HG03139 (cell line): ENCODE results near the gene PRKACB.
"Not testable (repeated sequence)": the region's sequence is repeated elsewhere in the genome, so short reads cannot be mapped to it uniquely, and the experiment has no call there.

Source experiments
- ATAC-seq: cut with Tn5 transposase; IDR thresholded peaks from one replicate; pipeline ENCODE4 v1.9.1; 2021; ENCODE audit not compliant: unreplicated experiment

PRKACB gene

DNA sequence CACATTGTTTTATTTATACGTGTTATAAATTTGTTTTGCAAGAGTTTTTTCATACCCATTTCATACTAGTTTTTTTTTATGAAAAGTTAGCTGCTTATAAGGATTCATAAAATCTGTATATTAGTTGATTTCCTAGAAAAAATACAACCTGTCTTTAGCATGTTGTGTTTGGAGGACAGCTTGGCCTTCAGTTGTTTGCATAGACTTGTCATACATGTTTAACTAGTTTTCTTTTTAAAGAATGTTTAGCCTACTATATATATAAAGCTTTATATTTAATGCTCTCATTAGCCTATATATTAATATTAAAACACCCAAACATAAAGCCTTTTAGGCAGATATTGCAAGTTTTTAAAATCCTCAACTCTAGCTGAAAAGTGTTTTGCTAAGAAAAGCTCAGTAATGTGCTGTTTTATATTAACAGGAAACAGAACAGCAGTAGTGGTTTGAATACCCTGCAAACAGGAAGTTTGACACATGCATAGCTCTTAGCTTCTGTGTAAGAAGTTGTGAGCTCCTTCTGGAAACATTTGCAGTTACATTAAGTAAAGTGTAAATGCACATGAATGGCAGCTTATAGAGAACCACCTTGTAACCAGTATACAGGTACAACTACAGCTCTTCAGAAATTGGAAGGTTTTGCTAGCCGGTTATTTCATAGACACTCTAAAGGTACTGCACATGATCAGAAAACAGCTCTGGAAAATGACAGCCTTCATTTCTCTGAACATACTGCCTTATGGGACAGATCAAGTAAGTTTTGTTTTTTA is at the start of gene PRKACB:
Gene PRKACB (plus strand): TSS at position 476 of the 770 bp plus-strand sequence. CDS start 91 bp downstream, at position 567.
- peak; percentile 90 for ATAC-seq

DNA sequence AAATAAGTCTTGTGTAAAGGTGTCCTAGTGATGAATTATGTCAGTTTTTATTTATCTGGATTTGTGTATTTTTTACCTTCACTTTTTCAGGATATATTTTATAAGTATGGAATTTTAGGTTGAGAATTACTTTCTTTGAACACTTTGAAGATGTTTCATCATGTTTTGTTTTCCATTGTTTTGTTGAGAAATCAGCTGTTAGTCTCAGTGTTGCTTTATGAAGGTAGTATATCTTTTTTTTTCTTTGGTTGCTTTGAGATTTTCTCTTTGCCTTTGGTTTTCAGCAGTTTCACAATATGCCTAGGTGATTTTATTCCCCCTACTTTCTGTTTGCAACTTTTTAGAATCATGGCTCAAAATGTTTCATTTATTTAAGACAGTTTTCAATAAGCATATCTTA is 48.8 kb upstream of the PRKACB start:
- no peak for ATAC-seq

DNA sequence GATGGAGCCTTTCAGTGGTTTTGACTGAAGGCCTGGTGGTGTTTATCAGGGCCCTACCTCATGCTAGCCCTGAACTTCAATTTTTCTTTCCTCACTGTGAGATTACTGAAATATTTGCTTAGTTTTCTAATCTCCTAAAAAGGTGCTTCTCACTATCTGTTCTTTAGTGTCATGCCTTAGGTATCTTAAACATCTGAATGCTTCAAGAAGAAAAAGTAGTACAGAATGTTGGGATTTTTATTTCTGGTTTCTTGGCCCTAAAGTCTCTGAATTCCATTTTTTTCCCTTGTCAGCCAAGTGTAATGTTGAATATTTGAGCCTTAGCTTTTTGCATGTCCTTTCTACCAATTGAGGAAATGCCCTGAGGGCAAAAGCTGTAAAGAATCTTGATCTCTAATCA is 47.9 kb upstream of the PRKACB start:
- ATAC-seq, result no peak

DNA sequence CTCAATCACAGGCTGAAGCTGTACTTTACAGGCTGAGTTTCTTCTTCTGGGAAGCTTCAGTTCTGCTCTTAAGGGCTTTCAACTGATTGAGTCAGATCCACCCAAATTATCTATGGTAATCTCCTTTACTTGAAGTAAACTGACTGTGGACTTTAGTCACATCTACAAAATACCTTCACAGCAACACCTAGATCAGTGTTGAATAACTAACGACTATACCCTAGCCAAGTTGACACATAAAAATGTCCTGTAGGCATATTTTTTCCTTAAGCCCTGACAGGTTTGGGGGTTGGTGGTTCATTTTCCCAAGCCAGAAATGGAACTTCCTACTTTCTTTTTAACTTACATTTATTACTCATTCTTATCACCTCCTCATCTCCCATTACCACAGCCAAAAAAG is 42.9 kb upstream of the PRKACB start:
- no peak for ATAC-seq

DNA sequence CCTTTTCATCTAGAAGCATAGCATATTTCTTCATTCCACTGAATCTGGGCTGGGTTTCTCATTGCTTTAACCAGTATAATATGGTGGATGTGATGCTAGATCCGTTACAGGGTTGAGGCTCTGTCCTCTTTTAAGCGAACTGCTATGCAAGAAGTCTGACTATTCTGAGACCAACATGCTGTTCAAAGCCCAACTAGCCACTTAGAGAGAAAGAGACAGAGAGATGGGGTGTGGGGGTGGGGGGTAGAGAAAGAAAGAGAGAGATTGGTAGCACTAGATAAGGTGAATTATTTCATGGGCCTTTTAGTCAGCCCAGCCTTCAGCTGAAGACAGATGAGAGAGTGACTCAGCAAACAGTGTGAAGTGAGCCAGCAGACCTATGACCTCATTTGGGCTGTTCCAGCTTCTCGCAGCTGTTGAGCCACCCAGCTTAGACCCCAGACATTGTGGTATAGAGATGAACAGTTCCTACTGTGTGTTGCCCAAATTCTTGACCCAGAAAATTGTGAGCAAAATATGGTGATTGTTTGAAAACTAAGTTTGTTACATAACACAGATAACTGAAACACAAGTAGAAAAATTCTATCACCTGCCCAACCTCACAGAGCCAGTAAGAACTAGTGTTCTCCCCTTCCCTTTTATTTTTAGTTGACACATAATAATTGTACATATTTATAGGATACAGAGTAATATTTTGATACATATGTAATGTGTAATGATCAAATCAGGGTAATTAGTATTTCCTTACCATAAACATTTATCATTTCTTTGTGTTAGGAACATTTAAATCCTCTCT is 40.7 kb upstream of the PRKACB start:
- peak; percentile 79 for ATAC-seq

DNA sequence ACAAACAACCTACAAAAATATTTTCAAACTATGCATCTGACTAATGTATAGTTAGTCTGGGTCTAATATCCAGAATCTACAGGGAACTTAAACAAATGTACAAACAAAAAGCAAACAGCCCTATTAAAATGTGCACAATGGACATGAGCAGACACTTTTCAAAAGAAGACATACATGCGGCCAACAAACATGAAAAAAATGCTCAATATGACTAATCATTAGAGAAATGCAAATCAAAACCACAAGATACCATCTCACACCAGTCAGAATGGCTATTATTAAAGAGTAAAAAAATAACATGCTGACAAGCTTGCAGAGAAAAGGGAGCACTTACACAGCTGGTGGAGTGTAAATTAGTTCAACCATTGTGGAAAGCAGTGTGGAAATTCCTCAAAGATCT is 36.5 kb upstream of the PRKACB start:
- not testable (repeated sequence) for ATAC-seq

DNA sequence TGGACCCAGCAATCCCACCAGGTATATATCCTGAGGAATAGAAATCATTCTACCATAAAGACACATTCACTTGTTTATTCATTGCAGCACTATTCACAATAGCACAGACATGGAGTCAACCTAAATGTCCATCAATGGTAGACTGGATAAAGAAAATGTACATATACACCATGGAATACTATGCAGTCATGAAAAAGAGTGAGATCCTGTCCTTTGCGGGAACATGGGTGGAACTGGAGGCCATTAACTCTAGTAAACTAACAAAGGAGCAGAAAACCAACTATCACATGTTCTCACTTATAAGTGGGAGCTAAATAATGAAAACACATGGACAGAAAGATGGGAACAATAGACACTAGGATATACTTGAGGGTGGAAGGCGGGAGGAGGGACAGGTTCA is 36.1 kb upstream of the PRKACB start:
- no peak for ATAC-seq

DNA sequence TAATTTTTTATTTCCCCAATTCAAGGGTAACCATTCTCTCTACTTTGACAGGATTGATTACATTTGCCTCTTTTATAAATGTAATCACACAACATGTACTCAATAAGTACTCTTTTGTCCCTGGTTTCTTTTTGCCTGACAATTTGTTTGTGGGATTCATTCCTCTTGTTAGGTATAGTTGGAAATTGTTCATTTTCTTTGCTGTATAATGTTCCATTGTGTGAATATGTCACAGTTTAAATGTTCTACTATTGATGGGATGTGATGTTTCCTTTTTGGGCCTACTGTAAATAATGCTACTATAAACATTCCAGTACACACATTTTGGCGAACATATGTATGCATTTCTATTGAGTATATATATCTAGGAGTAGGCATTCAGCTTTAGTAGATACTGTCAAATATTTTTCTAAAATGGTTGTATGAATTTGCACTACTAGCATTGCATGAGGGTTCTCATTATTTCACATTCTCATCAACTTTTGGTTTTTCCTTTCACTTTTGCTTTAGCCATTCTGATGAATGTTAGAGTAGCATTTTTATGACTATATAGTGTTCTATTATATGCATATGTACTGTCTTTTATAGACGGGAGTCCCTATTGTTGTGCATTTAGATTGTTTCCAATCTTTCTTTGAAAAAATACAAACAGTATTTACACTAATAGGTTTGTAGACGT is 35.0 kb upstream of the PRKACB start:
- no peak for ATAC-seq

DNA sequence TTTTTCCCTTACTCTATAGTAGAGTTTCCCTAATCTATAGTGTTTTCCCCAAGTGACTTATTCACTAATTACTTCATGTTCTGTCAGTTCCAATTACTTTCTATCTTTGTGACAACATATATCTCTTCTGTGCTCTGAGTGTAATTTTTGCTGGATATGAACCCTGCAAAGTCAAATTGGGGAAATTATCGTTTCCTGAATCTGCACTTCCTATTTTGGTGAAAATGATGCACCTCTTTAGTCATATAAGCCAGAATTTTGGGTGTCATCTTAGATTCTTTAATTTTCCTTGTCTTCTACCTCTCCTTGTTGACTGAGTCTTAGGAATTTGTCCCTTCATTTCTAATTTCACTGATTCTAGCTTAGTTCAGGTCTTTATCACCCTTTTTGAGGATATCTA is 33.4 kb upstream of the PRKACB start:
- no peak for ATAC-seq

DNA sequence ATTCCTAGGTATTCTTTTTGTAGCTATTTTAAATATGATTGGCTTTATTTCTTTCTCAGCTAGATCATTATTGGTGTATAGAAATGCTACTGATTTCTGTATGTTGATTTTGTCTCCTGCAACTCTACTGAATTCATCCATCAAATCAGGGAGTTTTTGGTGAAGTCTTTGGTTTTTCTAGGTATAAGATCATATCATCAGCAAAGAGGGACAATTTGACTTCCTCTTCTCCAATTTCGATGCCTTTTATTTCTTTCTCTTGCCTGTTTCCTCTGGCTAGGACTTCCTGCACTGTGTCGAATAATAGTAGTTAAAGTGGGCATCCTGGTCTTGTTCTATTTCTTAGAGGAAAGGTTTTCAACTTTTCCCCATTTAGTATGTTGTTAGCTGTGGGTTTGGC is 27.5 kb upstream of the PRKACB start:
- no peak for ATAC-seq

DNA sequence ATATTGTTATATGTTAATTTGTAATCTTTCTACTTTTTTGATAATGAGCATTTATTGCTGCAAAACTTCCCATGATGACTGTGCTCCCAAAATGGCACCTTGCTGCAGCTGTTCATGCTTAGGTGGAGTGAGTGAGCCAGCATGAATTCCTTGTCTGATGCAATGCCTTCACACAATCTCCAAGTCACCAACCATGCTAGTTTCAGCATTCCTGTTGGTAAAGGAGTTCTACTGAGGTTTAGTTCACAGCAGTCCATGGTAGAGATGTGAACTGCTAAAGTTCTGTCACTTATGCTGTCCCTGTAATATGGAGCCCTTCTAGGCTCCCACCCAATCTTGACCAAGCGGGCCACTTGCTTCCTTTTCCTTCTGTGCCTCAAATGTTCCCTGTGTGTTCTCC is 26.2 kb upstream of the PRKACB start:
- ATAC-seq, result no peak

DNA sequence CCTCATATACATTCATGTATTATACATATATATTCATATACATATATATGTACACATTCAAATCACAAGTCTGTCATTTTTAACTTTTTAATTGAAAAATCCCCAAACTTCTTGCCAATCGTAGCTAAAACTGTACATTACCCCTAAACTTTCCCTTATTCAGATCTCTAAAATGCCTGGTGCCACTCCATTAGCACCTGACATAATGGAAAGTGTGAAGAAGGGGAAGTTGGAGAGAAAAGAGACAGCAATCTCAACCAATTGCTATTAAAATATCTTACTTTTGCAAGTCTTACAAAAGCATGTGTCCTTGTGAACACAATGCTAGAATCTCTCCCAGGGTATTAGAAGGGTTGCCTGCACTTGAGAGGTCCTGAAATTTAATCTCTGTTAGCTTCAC is 22.7 kb upstream of the PRKACB start:
- no peak for ATAC-seq

DNA sequence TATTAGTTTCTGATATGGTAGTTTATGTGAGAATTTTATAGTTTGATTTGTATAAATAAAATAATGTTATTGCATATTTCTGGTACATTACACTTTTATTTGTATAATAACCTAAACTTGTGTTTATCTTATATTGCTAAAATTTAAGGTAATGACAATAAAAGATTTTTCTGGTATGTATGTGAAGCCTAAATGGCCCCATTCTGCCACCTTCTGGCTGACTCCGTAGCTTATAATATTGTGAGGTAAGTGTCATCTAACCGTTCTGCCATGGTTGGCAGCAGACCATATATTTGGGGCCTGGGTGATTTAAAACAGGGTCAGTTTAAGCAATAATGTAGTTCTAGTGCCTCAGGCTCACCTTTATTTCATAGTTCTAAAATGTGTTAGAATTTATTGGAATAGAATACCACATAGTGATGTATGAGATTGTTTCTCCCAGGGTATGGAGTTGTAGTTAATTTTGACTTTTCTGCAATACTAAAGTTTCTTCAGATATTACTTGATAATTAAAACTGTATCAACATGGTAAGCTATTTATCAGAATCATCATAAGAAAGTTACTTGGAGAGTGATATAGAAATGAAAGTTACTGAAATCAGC is 21.2 kb upstream of the PRKACB start:
- ATAC-seq, result peak; percentile 63

DNA sequence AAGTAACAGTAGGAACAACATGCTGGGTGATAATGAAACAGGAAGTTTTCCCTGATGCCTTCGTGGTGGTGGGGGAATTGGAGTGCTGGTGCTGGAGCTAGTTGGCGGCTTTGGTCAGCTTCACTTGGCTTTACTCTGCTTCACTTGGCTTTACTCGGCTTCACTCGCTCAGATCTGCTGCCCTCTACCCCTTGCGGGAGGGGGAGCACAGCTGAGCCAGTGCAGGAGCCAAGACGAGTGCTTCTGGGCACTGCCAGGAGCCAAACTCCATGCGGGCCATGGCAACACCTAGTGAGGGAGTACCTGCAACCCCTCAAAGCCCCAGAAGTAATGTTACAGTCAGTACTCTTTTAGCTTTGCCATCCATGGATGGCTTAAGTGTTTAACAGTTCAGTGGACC is 10.6 kb upstream of the PRKACB start:
- ATAC-seq, result no peak

DNA sequence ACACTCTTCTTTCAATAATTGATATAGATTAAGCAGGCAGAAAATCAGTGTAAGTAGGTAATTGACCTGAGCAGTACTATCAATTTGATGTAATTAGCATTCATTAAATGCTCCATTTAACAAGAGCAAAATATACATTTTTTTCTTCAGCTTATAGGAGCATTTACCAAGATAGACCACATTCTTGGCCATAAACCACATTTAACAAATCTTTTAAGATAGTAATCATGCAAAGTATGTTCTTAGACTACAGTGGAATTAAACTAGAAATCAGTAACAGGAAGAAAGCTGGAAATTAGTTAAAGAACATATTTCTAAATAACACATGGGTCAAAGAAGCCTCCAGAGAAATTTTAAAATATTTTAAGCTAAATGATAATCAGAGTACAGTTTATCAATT is 8.7 kb upstream of the PRKACB start:
- no peak for ATAC-seq

DNA sequence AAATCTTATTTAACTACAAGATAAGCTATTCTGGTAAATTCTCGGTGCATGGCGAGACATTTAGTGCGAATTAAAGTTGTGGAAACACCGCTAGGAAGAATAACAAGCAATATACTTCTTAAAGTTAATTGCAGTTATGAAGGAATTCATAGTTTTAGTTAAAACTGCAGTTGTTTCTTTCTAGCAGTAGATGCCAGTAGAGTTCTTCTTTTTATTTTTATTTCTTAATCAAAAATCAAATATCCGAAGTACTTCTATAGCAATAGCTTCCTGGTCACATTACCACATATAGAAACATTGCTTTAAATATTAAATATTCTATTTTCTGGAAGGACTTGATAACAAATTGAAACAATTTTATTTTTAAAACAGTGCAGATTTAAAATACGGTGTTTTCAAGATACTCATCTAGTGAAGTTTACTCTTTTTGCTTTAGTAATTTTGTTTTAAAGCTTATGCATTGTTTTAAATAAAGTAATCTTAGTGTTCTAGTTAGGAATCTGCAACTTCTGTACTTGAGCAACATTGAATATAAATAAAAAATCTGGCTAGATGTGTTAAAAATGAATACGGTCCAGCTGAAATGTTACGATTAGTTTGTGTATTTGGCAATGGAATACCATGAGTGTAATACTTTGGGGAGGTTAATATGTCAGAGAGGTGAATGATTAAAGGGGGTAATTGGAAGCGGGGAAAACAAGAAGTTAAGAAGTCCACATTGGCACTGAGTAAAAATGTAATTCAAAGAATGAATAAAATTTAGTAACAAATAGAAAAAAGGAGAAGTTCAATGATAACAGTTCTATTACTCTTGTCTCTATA is 2.7 kb upstream of the PRKACB start:
- ATAC-seq, result no peak

DNA sequence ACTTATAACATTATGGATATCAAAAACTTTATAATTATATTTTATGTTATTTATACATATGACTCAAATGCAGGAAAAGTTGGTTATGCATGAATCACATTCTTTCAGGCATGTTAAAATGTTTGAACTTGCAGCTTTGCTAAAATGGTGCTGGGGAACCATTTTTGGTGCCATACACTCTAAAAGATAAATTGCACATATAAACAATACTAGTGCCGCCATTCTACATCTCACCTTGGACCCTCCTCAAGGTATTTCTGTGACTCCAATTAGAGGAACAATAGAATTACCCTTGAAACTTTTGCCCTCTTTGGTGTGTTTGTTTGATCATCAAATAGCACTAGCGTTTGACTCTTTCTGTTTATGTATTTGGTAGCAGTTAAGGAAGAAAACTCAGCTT is 997 bp downstream of the PRKACB start:
- no peak for ATAC-seq

DNA sequence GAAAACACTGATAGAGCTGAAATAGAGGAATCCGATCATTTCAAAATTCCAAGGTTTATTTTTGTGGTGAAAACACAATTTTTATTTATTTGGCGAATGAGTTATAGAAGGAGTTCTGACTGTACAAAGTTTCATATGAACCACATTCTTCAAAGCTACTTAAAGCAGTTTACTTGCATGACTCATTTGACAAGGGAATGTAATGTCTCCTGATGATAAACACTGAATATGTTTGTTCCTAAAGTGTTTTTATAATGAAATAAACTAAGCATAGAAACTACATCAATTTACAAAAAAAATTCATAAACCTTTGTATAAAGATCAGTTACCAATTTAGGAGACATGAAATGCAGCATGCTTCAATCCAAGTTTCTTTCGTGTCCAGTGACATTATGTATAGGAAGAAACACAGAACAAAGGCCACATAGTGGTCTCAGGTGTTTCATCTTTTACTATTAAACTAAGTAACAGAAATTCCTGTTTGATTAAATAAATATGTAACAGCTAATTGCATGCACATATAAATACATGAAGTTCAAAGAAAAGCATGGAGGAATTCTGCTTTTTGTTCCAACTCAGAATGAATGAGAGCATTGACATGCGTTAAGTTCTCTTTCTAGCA is 2.5 kb downstream of the PRKACB start:
- ATAC-seq, result no peak

DNA sequence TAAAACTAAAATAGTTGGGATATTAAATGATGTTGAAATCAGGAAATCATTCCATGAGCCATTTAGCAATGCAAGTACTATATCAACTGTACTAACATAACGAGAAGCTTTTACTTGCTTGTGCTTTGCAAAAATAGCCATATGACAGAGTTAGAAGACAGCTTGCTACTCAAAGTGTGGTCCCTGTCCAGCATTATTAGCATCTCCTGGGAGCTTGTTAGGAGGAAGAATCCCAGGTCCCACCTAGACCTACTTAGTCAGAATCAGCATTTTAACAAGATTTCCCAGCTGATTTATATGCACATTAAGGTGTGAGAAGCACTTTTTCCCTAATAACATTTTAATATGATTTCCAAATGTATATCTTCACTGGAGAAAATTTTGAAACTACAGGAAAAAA is 4.7 kb downstream of the PRKACB start:
- no peak for ATAC-seq

DNA sequence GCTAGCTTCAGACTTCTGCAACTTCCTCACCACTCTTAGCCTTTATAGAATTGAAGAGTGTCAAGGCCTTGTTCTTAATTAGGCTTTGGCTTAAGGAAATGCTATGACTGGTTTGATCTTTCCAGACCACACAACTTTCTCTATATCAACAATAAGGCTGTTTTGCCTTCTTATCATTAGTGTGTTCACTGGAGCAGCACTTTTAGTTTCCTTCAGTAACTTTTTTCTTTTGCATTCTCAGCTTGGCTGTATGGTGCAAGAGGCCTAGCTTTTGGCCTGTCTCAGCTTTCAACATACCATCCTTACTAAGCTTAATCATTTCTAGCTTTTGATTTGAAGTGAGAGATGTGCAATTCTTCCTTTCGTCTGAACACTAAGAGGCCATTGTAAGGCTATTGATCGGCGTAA is 8.6 kb downstream of the PRKACB start:
- peak; percentile 71 for ATAC-seq
